ENCODE data around the gene AGGF1. TPM values are rescaled to one million over a fixed set of nuclear protein-coding genes. Genes with fewer than 3 reads are reported as not detected.

AGGF1 gene
- polyA plus RNA-seq, 1 donor from 2014 or later = 41.2 TPM

- H3K9me2 ChIP-seq (ENCODE audit: insufficient read depth, low read length) = no peaks in the 10 kb centered on the region
- TF ChIP-seq EZH2 (IDR thresholded peaks at IDR 0.05; ENCODE audit: borderline replicate concordance, insufficient read depth, low read length, poor library complexity, severe bottlenecking) = no peak
- TF ChIP-seq MXI1 (conservative IDR thresholded peaks at IDR 0.05; ENCODE audit: poor library complexity, severe bottlenecking) = no peak
- TF ChIP-seq, protein P1, sequence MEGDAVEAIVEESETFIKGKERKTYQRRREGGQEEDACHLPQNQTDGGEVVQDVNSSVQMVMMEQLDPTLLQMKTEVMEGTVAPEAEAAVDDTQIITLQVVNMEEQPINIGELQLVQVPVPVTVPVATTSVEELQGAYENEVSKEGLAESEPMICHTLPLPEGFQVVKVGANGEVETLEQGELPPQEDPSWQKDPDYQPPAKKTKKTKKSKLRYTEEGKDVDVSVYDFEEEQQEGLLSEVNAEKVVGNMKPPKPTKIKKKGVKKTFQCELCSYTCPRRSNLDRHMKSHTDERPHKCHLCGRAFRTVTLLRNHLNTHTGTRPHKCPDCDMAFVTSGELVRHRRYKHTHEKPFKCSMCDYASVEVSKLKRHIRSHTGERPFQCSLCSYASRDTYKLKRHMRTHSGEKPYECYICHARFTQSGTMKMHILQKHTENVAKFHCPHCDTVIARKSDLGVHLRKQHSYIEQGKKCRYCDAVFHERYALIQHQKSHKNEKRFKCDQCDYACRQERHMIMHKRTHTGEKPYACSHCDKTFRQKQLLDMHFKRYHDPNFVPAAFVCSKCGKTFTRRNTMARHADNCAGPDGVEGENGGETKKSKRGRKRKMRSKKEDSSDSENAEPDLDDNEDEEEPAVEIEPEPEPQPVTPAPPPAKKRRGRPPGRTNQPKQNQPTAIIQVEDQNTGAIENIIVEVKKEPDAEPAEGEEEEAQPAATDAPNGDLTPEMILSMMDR (IDR thresholded peaks at IDR 0.05; ENCODE audit: poor library complexity, severe bottlenecking) = no peak
- TF ChIP-seq SMC3 (conservative IDR thresholded peaks at IDR 0.05; ENCODE audit: poor library complexity) = no peak
- TF ChIP-seq TAF1 (IDR thresholded peaks at IDR 0.05; ENCODE audit: low read depth) = no peak
- no peak for TF ChIP-seq EP300 (conservative IDR thresholded peaks at IDR 0.05; ENCODE audit: poor library complexity, severe bottlenecking)
- TF ChIP-seq REST (IDR thresholded peaks at IDR 0.05; ENCODE audit: borderline replicate concordance) = no peak
- TF ChIP-seq POLR2AphosphoS5 (IDR thresholded peaks at IDR 0.05) = no peak
- TF ChIP-seq RAD21 (conservative IDR thresholded peaks at IDR 0.05) = no peak
- H3K4me3 ChIP-seq (ENCODE audit: low read length) = no peak overlapping the region
- no peaks in the 10 kb centered on the region for H3K9me3 ChIP-seq (ENCODE audit: low read length)
- no peaks in the 10 kb centered on the region for H3K27me3 ChIP-seq (ENCODE audit: insufficient read depth, low read depth, low read length)
- no peak overlapping the region for H3K4me2 ChIP-seq (ENCODE audit: low read length)
- no peaks in the 10 kb centered on the region for H3F3A ChIP-seq (ENCODE audit: insufficient read depth, low read length, poor library complexity, severe bottlenecking)
- no peak overlapping the region for H3K27ac ChIP-seq (ENCODE audit: low read length)
- H3K79me2 ChIP-seq (replicated peaks; ENCODE audit: insufficient read depth, low read length) = peaks cover 12% of the 10 kb centered on the region
- H3K9ac ChIP-seq (ENCODE audit: low read length) = no peak overlapping the region
- H4K20me1 ChIP-seq (ENCODE audit: insufficient read depth) = no peaks in the 10 kb centered on the region
- no peaks in the 10 kb centered on the region for H3K36me3 ChIP-seq (ENCODE audit: insufficient read depth, low read length)
- H2AFZ ChIP-seq (ENCODE audit: low read depth, low read length) = no peak overlapping the region
Measured at GRCh38 chr5:77032635-77033034, 2.4 kb downstream of the AGGF1 start.

GRCh38 chr5:77033338-77033737 is 3.1 kb downstream of the AGGF1 start:
- H3K27me3 ChIP-seq (ENCODE audit: insufficient read depth, low read depth, low read length) = no peaks in the 10 kb centered on the region
- TF ChIP-seq EZH2 (IDR thresholded peaks at IDR 0.05; ENCODE audit: borderline replicate concordance, insufficient read depth, low read length, poor library complexity, severe bottlenecking) (no peak), EP300 (conservative IDR thresholded peaks at IDR 0.05; ENCODE audit: poor library complexity, severe bottlenecking) (no peak), RAD21 (conservative IDR thresholded peaks at IDR 0.05) (no peak), TAF1 (IDR thresholded peaks at IDR 0.05; ENCODE audit: low read depth) (no peak), SMC3 (conservative IDR thresholded peaks at IDR 0.05; ENCODE audit: poor library complexity) (no peak), POLR2AphosphoS5 (IDR thresholded peaks at IDR 0.05) (no peak), MXI1 (conservative IDR thresholded peaks at IDR 0.05; ENCODE audit: poor library complexity, severe bottlenecking) (no peak), REST (IDR thresholded peaks at IDR 0.05; ENCODE audit: borderline replicate concordance) (no peak)
- TF ChIP-seq, protein P1 (IDR thresholded peaks at IDR 0.05; ENCODE audit: poor library complexity, severe bottlenecking) = no peak
- H3K4me2 ChIP-seq (ENCODE audit: low read length) = no peak overlapping the region
- no peak overlapping the region for H3K9ac ChIP-seq (ENCODE audit: low read length)
- no peaks in the 10 kb centered on the region for H3K9me2 ChIP-seq (ENCODE audit: insufficient read depth, low read length)
- no peaks in the 10 kb centered on the region for H3F3A ChIP-seq (ENCODE audit: insufficient read depth, low read length, poor library complexity, severe bottlenecking)
- no peak overlapping the region for H2AFZ ChIP-seq (ENCODE audit: low read depth, low read length)
- H3K36me3 ChIP-seq (ENCODE audit: insufficient read depth, low read length) = no peaks in the 10 kb centered on the region
- no peak overlapping the region for H3K4me3 ChIP-seq (ENCODE audit: low read length)
- H3K27ac ChIP-seq (ENCODE audit: low read length) = no peak overlapping the region
- H3K9me3 ChIP-seq (ENCODE audit: low read length) = no peaks in the 10 kb centered on the region
- no peaks in the 10 kb centered on the region for H4K20me1 ChIP-seq (ENCODE audit: insufficient read depth)
- peaks cover 12% of the 10 kb centered on the region for H3K79me2 ChIP-seq (replicated peaks; ENCODE audit: insufficient read depth, low read length)

Data from neural cell (in vitro differentiated cells).